GM12875 (cell line): Measurements from ENCODE around the gene FCRLB.
"Not testable (repeated sequence)": the region's sequence is repeated elsewhere in the genome, so short reads cannot be mapped to it uniquely, and the experiment has no call there.

Experiments
- H3K4me3 ChIP-seq: one replicate; pipeline ENCODE4 v1.5.1; 2011; ENCODE audit warnings: low read depth, low read length, control low read depth
- CTCF ChIP-seq: IDR thresholded peaks from 2 replicates; pipeline ENCODE4 v1.5.1; 2011; ENCODE audit warnings: low read depth, mild to moderate bottlenecking, control low read depth, inconsistent platforms, low read length, moderate library complexity, borderline replicate concordance; ENCODE audit not compliant: insufficient read depth

Gene FCRLB

GRCh38 chr1:161763522-161764098 is 42.3 kb downstream of the FCRLB start:
- H3K4me3 ChIP-seq: no peak overlapping the region
- TF ChIP-seq CTCF: peak; percentile 67; the same call in 1 of the 2 replicates

GRCh38 chr1:161766102-161766981 is 45.0 kb downstream of the FCRLB start, which contains the start of gene ATF6:
Gene ATF6, plus strand, starts transcription at chr1:161766320. Its CDS starts 41 bp downstream, at chr1:161766361.
- H3K4me3 ChIP-seq: peak within 1 kb of the TSS; percentile 81

GRCh38 chr1:161768461-161768860 is 47.1 kb downstream of the FCRLB start:
- H3K4me3 ChIP-seq: no peak overlapping the region
- TF ChIP-seq CTCF: no peak

More at GRCh38 chr1:161766102-161766981, 45.0 kb downstream of the FCRLB start, which contains the start of gene ATF6:
- no peak for TF ChIP-seq CTCF

GRCh38 chr1:161768986-161769672 is 47.8 kb downstream of the FCRLB start:
- no peak for TF ChIP-seq CTCF
- no peak overlapping the region for H3K4me3 ChIP-seq

GRCh38 chr1:161769673-161770045 is 48.3 kb downstream of the FCRLB start:
- H3K4me3 ChIP-seq: not testable (repeated sequence)

GRCh38 chr1:161770250-161770649 is 48.9 kb downstream of the FCRLB start:
- H3K4me3 ChIP-seq: no peak overlapping the region

More at GRCh38 chr1:161770250-161770649, 48.9 kb downstream of the FCRLB start:
- no peak for TF ChIP-seq CTCF
